Vagina (tissue), 2 donors: Measurements from ENCODE around the gene NR3C2. TPM values are rescaled to one million over a fixed set of nuclear protein-coding genes. Genes with fewer than 3 reads are reported as not detected.

ENCODE experiments used
- DNase-seq, 2 donors: peaks; one replicate each; pipeline ENCODE4 v3.0.0-alpha.2; 2017; ENCODE audit errors: extremely low spot score in 2 of 2
- H3K27ac ChIP-seq: fragments of 200-600 bp; sonication (generic); one replicate; pipeline ENCODE4 v1.5.1; 2019
- H3K27me3 ChIP-seq: fragments of 200-600 bp; sonication (generic); one replicate; pipeline ENCODE4 v1.5.1; 2019
- H3K36me3 ChIP-seq, 2 donors: fragments of 200-600 bp; sonication (generic); one replicate each; pipeline ENCODE4 v1.5.1; 2017 to 2019
- H3K4me1 ChIP-seq: fragments of 200-600 bp; sonication (generic); one replicate; pipeline ENCODE4 v1.5.1; 2019
- H3K4me3 ChIP-seq, 2 donors: fragments of 200-600 bp; sonication (generic); 1 replicate in 1 of 2; 2 replicates in 1 of 2; pipeline ENCODE4 v1.5.1; 2016 to 2019
- H3K9me3 ChIP-seq: fragments of 200-600 bp; sonication (generic); one replicate; pipeline ENCODE4 v1.5.1; 2019
- POLR2A ChIP-seq, 2 donors: fragments of 450-650 bp; IDR thresholded peaks; one replicate each; pipeline ENCODE4 v1.6.1; 2017; ENCODE audit warnings: antibody characterized with exemption in 2 of 2, mild to moderate bottlenecking in 2 of 2, moderate library complexity in 2 of 2
- POLR2AphosphoS5 ChIP-seq, 2 donors: sonication (generic); formaldehyde crosslinking; IDR thresholded peaks; one replicate each; pipeline ENCODE4 v1.9.0; 2017; ENCODE audit warnings: antibody characterized with exemption in 2 of 2, mild to moderate bottlenecking in 2 of 2, low read depth in 1 of 2; ENCODE audit not compliant: insufficient read depth in 1 of 2
- intact Hi-C: fragments of 100-400 bp; cut with DNase I; formaldehyde crosslinking; loops from one replicate; pipeline ENCODE4 v1.15.1; 2023
- total RNA-seq: library from RNA; depleted of rRNA; stranded (reverse); fragments of >200 nt; gene quantifications from one replicate; pipeline ENCODE4 v1.2.3, GENCODE V29; 2016
- TF ChIP-seq, protein P1 (sequence below), 3 experiments: fragments of 450-650 bp in 2 of 3; fragments of 200-600 bp in 1 of 3; sonication (generic) in 1 of 3; IDR thresholded peaks; one replicate each; pipeline ENCODE4 v1.5.1; 2017 to 2019; ENCODE audit warnings: antibody characterized with exemption in 3 of 3, mild to moderate bottlenecking in 2 of 3, moderate library complexity in 2 of 3

Gene NR3C2
- total RNA-seq, 1 donor from 2014 or later, result 9.6 TPM

DNA sequence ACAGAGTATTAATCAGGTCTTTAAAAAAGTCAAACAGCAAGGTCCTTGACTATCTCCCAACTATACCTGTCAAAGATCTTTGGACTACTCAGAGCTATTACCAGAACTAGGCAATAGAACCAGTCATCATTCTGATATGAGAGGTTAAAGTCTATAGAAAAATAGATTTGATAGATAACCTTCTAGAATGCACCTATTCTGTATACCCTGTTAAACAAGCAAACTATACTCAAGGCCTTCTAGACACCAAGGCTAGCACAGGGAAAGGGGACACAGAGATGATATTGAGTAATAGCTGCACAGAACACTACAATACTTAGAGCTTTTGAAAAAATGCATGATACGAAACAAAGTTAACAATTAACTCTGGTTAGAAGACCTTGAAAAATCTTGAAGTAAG, 149.5 kb downstream of the NR3C2 start:
- Histone ChIP-seq H3K27ac (no peak overlapping the region), H3K4me1 (peaks cover 7% of the 10 kb centered on the region), H3K9me3 (no peaks in the 10 kb centered on the region), H3K4me3 (no peak overlapping the region), H3K36me3 (no peaks in the 10 kb centered on the region), H3K27me3 (no peaks in the 10 kb centered on the region)
- no peak for DNase-seq
- intact Hi-C loops, result no loop called here
- TF ChIP-seq, protein P1, sequence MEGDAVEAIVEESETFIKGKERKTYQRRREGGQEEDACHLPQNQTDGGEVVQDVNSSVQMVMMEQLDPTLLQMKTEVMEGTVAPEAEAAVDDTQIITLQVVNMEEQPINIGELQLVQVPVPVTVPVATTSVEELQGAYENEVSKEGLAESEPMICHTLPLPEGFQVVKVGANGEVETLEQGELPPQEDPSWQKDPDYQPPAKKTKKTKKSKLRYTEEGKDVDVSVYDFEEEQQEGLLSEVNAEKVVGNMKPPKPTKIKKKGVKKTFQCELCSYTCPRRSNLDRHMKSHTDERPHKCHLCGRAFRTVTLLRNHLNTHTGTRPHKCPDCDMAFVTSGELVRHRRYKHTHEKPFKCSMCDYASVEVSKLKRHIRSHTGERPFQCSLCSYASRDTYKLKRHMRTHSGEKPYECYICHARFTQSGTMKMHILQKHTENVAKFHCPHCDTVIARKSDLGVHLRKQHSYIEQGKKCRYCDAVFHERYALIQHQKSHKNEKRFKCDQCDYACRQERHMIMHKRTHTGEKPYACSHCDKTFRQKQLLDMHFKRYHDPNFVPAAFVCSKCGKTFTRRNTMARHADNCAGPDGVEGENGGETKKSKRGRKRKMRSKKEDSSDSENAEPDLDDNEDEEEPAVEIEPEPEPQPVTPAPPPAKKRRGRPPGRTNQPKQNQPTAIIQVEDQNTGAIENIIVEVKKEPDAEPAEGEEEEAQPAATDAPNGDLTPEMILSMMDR (IDR thresholded peaks at IDR 0.05), result no peak
- TF ChIP-seq POLR2A (IDR thresholded peaks at IDR 0.05) (no peak), POLR2AphosphoS5 (IDR thresholded peaks at IDR 0.05; ENCODE audit: insufficient read depth in 1 of 2, low read depth in 1 of 2) (no peak)

DNA sequence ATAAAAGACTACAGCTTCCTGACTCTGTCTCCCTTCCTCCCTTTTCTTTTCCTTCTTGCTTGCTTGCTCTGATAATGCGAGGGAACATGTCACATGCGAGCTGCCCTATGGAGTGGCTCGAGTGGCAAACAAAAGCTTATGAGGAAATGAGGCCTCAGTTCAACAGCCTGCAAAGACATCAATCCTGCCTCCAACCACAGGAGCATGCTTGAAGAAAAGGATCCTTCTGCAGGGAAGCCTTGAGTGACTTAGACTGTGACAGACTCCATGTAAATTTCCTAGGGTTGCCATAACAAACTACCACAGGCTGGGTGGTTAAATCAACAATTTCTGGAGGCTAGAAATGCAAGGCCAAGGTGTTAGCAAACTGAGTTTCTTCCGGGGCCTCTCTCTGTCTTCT, 152.5 kb downstream of the NR3C2 start:
- DNase-seq, result no peak
- Histone ChIP-seq H3K36me3 (no peaks in the 10 kb centered on the region), H3K27me3 (no peaks in the 10 kb centered on the region), H3K27ac (no peak overlapping the region), H3K4me3 (no peak overlapping the region), H3K9me3 (no peaks in the 10 kb centered on the region), H3K4me1 (peaks cover 12% of the 10 kb centered on the region)
- intact Hi-C loops, result no loop called here
- TF ChIP-seq POLR2A (IDR thresholded peaks at IDR 0.05), result no peak
- TF ChIP-seq POLR2AphosphoS5 (IDR thresholded peaks at IDR 0.05; ENCODE audit: insufficient read depth in 1 of 2, low read depth in 1 of 2), result no peak
- TF ChIP-seq, protein P1 (IDR thresholded peaks at IDR 0.05), result no peak

DNA sequence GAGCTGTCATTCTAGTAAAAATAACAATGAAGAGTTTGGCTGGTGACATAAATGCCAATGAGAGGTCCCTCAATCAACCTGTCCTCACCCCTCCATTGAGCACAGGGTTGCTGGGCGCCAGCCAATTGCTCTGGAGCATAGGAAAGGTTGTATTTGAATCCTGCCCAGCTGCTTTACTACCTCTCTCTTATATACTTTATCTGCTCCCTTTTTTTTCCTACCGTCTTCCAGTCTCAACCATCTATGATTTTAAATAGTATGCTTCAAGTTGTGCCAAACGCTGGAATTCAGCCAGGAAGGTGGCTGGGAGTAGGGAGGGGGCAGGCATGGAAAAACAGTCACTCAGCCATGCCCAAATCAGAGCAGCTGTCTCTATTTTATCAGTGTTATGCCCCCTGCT, 153.8 kb downstream of the NR3C2 start:
- Histone ChIP-seq H3K4me1 (peaks cover 21% of the 10 kb centered on the region), H3K27ac (no peak overlapping the region), H3K4me3 (no peak overlapping the region), H3K9me3 (no peaks in the 10 kb centered on the region), H3K36me3 (no peaks in the 10 kb centered on the region), H3K27me3 (no peaks in the 10 kb centered on the region)
- DNase-seq, result no peak
- intact Hi-C loops, result no loop called here
- TF ChIP-seq POLR2AphosphoS5 (IDR thresholded peaks at IDR 0.05; ENCODE audit: insufficient read depth in 1 of 2, low read depth in 1 of 2) (no peak), POLR2A (IDR thresholded peaks at IDR 0.05) (no peak)
- TF ChIP-seq, protein P1 (IDR thresholded peaks at IDR 0.05), result no peak

DNA sequence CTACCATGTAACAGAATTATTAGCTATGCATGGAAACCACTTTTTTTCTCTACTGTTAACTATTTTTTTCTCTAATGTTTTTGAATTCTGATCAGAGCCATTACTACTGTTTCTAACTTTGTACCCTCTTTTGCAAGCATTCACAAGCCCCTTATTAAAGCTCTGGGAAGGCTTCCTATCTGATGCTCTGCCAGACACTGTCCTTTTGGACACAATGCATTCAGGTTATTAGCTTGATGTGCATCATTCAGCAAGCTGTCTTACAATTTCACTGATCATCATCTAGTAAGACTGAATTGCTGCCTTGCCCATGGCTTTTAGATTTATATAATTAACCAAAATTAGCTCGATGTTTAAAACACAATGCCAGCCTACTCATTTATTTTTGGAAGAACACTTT, 155.1 kb downstream of the NR3C2 start:
- Histone ChIP-seq H3K36me3 (no peaks in the 10 kb centered on the region), H3K4me3 (no peak overlapping the region), H3K27me3 (no peaks in the 10 kb centered on the region), H3K9me3 (no peaks in the 10 kb centered on the region), H3K27ac (no peak overlapping the region), H3K4me1 (peaks cover 23% of the 10 kb centered on the region)
- no peak for TF ChIP-seq POLR2A (IDR thresholded peaks at IDR 0.05)
- no peak for TF ChIP-seq POLR2AphosphoS5 (IDR thresholded peaks at IDR 0.05; ENCODE audit: insufficient read depth in 1 of 2, low read depth in 1 of 2)
- TF ChIP-seq, protein P1 (IDR thresholded peaks at IDR 0.05), result no peak
- DNase-seq, result no peak
- intact Hi-C loops, result no loop called here

DNA sequence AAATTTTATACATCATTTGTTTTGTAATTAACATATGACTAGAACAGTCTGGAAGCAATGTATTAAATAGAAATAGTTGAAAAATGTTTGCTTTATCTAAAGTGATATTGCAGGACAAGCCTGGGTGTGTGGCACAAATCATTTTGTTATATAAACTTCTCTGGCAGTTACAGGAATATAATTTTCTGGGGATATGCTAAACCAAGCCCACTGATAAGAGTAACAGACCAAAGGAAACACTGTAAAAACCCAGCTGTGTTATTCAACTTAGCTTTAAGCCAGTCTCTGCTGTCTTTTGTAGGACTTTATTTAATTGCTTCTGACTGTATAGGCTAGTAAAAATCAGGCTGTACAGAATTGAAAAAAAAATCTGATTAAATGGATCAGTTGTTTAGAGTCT, 156.2 kb downstream of the NR3C2 start:
- TF ChIP-seq POLR2AphosphoS5 (IDR thresholded peaks at IDR 0.05; ENCODE audit: insufficient read depth in 1 of 2, low read depth in 1 of 2) (no peak), POLR2A (IDR thresholded peaks at IDR 0.05) (no peak)
- TF ChIP-seq, protein P1 (IDR thresholded peaks at IDR 0.05), result no peak
- Histone ChIP-seq H3K9me3 (no peaks in the 10 kb centered on the region), H3K27ac (no peak overlapping the region), H3K36me3 (no peaks in the 10 kb centered on the region), H3K4me1 (peaks cover 25% of the 10 kb centered on the region), H3K4me3 (no peak overlapping the region), H3K27me3 (no peaks in the 10 kb centered on the region)
- intact Hi-C loops, result no loop called here
- DNase-seq, result no peak
